ENCODE results near the gene PAX5. TPM values are rescaled to one million over a fixed set of nuclear protein-coding genes. Genes with fewer than 3 reads are reported as not detected.
A peak's percentile ranks its signal among the peaks of the same experiment; 100 is the strongest.

PAX5 gene
- total RNA-seq, result 275 and 282 TPM in 2 replicates
- 140 TPM for total RNA-seq (2013)
- polyA plus RNA-seq, result 183 and 196 TPM in 2 replicates
- polyA minus RNA-seq, result 394 and 688 TPM in 2 replicates

DNA sequence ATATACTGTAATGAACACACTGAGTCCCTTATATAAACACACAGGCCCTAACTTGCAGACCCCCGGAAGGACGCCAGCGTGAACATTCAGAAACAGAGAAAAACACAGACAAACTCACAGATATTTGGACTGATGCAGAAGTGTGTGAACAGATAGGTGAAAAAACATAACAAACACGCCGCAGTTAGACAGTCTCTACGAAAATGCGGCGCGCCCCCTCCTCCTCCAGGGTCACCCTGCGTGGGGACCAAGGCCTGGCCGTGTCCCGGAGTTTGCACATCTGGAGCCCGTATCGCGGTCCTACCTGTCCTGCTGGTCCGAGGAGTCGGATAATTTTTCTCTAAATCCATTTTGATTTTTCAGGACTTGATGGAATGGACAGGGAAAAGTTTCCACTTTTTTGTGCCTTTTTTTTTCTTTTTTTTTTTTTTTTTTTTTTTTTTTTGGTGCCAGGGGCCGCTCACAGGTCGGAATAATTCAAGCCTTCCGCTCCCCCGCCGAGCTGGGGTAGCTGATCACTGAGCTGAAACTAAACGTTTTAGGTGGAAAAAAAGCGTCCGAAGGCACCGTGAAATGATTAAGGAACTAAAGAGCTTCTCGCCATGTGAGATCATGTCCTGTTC is at the start of gene PAX5:
PAX5 (minus strand) TSS at position 587 of the 623 bp plus-strand sequence; CDS start at position 350, 237 bp downstream.
- intact Hi-C loops (cut with micrococcal nuclease), result loop anchor here (1.0 to 2.0 kb wide), 7 partner anchors 39 to 375 kb away; partner anchors contain the start of gene ZCCHC7
- H3K27ac Mint-ChIP-seq, result peak within 1 kb of the TSS; percentile 96
- ChIA-PET POLR2A (interaction anchor here (0.5 to 5.0 kb wide), 21 partner anchors 10 to 338 kb away, joined by 3 to 59 read pairs (median 4); partner anchors contain the start of gene ZCCHC7), CTCF (interaction anchor here (0.7 to 5.0 kb wide), 18 partner anchors 30 to 377 kb away, joined by 3 to 81 read pairs (median 5); no protein-coding TSS in a partner anchor)
- Histone ChIP-seq H3K27ac (ENCODE audit: low read length in 2 of 2) (peak within 1 kb of the TSS; percentile 98 to 100), H3K36me3 (replicated peaks in 1 of 2; ENCODE audit: control extremely low read depth in 1 of 2, control insufficient read depth in 1 of 2, extremely low read depth in 1 of 2, insufficient read depth in 2 of 2, low read length in 1 of 2) (peaks cover 0 to 10% of the 10 kb centered on the region in 2 experiments), H3K9me3 (ENCODE audit: control extremely low read depth in 1 of 3, control insufficient read depth in 2 of 3, insufficient read depth in 1 of 3, low read length in 2 of 3) (peaks cover 0 to 4% (median 0%) of the 10 kb centered on the region in 3 donors), H3K27me3 (replicated peaks in 1 of 4; ENCODE audit: control extremely low read depth in 1 of 4, control insufficient read depth in 3 of 4, insufficient read depth in 4 of 4, low read length in 3 of 4) (no peaks in the 10 kb centered on the region), H4K20me1 (ENCODE audit: control insufficient read depth, insufficient read depth, low read length, poor library complexity, severe bottlenecking) (peaks cover 35% of the 10 kb centered on the region), H3K4me3 (ENCODE audit: control extremely low read depth in 1 of 5, extremely low read depth in 1 of 5, insufficient read depth in 1 of 5, low read depth in 2 of 5, low read length in 4 of 5) (peak within 1 kb of the TSS; percentile 76 to 95 (median 90)), H3K9ac (ENCODE audit: low read length) (peak within 1 kb of the TSS; percentile 98), H3K4me1 (ENCODE audit: control insufficient read depth in 2 of 2, insufficient read depth in 2 of 2, low read length in 2 of 2) (peaks cover 52 to 77% of the 10 kb centered on the region in 2 donors), H2AFZ (ENCODE audit: insufficient read depth, low read depth, low read length, poor library complexity, severe bottlenecking) (peak within 1 kb of the TSS; percentile 83), H3K79me2 (ENCODE audit: control insufficient read depth, insufficient read depth, low read length) (peaks cover 97% of the 10 kb centered on the region), H3K4me2 (replicated peaks; ENCODE audit: low read depth, low read length, poor library complexity, severe bottlenecking) (peak within 1 kb of the TSS; percentile 88)
- DNase-seq (peak; percentile 65), ATAC-seq (ENCODE audit: low read depth) (no peak)
- under 1% methylated on average over 14 of the region's 27 CpGs for WGBS (ENCODE audit: insufficient coverage)
- TF ChIP-seq, protein P1, sequence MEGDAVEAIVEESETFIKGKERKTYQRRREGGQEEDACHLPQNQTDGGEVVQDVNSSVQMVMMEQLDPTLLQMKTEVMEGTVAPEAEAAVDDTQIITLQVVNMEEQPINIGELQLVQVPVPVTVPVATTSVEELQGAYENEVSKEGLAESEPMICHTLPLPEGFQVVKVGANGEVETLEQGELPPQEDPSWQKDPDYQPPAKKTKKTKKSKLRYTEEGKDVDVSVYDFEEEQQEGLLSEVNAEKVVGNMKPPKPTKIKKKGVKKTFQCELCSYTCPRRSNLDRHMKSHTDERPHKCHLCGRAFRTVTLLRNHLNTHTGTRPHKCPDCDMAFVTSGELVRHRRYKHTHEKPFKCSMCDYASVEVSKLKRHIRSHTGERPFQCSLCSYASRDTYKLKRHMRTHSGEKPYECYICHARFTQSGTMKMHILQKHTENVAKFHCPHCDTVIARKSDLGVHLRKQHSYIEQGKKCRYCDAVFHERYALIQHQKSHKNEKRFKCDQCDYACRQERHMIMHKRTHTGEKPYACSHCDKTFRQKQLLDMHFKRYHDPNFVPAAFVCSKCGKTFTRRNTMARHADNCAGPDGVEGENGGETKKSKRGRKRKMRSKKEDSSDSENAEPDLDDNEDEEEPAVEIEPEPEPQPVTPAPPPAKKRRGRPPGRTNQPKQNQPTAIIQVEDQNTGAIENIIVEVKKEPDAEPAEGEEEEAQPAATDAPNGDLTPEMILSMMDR (IDR thresholded peaks at IDR 0.05), result no peak
- no peak for TF ChIP-seq EZH2 (IDR thresholded peaks at IDR 0.05; ENCODE audit: borderline replicate concordance, insufficient read depth, low read depth, low read length, poor library complexity, severe bottlenecking)
- no peaks in the 10 kb centered on the region for H3K27me3 Mint-ChIP-seq
- peak within 1 kb of the TSS; percentile 89 for H3K4me3 Mint-ChIP-seq
- H3K9me3 Mint-ChIP-seq (ENCODE audit: insufficient read depth), result no peaks in the 10 kb centered on the region
- H3K4me1 Mint-ChIP-seq, result peaks cover 71% of the 10 kb centered on the region

DNA sequence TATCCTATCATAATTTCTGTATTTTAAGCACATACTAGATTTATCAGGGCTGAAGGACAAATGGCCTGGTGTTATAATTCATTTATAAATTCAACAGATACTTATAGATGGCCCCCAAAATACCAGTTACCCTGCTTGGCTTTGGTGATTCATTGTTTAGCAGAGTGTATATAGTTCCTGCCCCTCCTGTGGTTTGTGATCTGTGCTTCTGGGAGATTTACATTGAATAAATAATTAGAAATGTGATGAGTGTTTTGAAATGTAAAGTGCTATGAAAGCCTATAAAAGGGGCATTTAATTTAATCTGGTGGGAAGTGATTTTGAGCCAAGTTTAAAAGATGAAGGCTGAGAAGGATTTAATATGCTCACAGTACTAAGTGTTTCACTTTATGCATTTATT is 49.6 kb upstream of the PAX5 start:
- Histone ChIP-seq H4K20me1 (ENCODE audit: control insufficient read depth, insufficient read depth, low read length, poor library complexity, severe bottlenecking) (no peaks in the 10 kb centered on the region), H3K4me2 (replicated peaks; ENCODE audit: low read depth, low read length, poor library complexity, severe bottlenecking) (peak overlapping the region; percentile 28), H3K27me3 (replicated peaks in 1 of 4; ENCODE audit: control extremely low read depth in 1 of 4, control insufficient read depth in 3 of 4, insufficient read depth in 4 of 4, low read length in 3 of 4) (no peaks in the 10 kb centered on the region), H3K9me3 (ENCODE audit: control extremely low read depth in 1 of 3, control insufficient read depth in 2 of 3, insufficient read depth in 1 of 3, low read length in 2 of 3) (no peaks in the 10 kb centered on the region), H2AFZ (ENCODE audit: insufficient read depth, low read depth, low read length, poor library complexity, severe bottlenecking) (no peak overlapping the region), H3K36me3 (replicated peaks in 1 of 2; ENCODE audit: control extremely low read depth in 1 of 2, control insufficient read depth in 1 of 2, extremely low read depth in 1 of 2, insufficient read depth in 2 of 2, low read length in 1 of 2) (peaks cover 11 to 21% of the 10 kb centered on the region in 2 experiments), H3K9ac (ENCODE audit: low read length) (no peak overlapping the region), H3K27ac (ENCODE audit: low read length in 2 of 2) (peak overlapping the region in 1 of 2 donors; percentile 70), H3K4me1 (ENCODE audit: control insufficient read depth in 2 of 2, insufficient read depth in 2 of 2, low read length in 2 of 2) (peaks cover 47 to 56% of the 10 kb centered on the region in 2 donors), H3K79me2 (ENCODE audit: control insufficient read depth, insufficient read depth, low read length) (peaks cover 96% of the 10 kb centered on the region), H3K4me3 (ENCODE audit: control extremely low read depth in 1 of 5, extremely low read depth in 1 of 5, insufficient read depth in 1 of 5, low read depth in 2 of 5, low read length in 4 of 5) (no peak overlapping the region)
- no peak for TF ChIP-seq EZH2 (IDR thresholded peaks at IDR 0.05; ENCODE audit: borderline replicate concordance, insufficient read depth, low read depth, low read length, poor library complexity, severe bottlenecking)
- TF ChIP-seq, protein P1 (IDR thresholded peaks at IDR 0.05), result no peak
- ChIA-PET POLR2A (no interaction called here), CTCF (interaction anchor here (1.0 kb wide), 1 partner anchor 47 kb away, joined by 3 read pairs; no protein-coding TSS in a partner anchor)
- ATAC-seq (ENCODE audit: low read depth) (no peak), DNase-seq (no peak)
- peaks cover 83% of the 10 kb centered on the region for H3K4me1 Mint-ChIP-seq
- H3K27ac Mint-ChIP-seq, result peak overlapping the region; percentile 27
- H3K27me3 Mint-ChIP-seq, result no peaks in the 10 kb centered on the region
- no peaks in the 10 kb centered on the region for H3K9me3 Mint-ChIP-seq (ENCODE audit: insufficient read depth)
- peak overlapping the region; percentile 7 for H3K4me3 Mint-ChIP-seq
- intact Hi-C loops (cut with micrococcal nuclease), result no loop called here

Data from B cell (primary cell).